PC-9 (cell line): Measurements from ENCODE around the gene TMEM253. TPM values are rescaled to one million over a fixed set of nuclear protein-coding genes. Genes with fewer than 3 reads are reported as not detected.

Experiments
- BruUV-seq: library from RNA; stranded (reverse); fragments of 400-500 nt; replicated peaks from 2 replicates; lab custom pipeline; 2021; lab: Mats Ljungman, UMichigan
- CTCF ChIA-PET: fragments of 300-600 bp; sonication (Branson Sonifier 250); formaldehyde crosslinking; loops from one replicate; lab custom pipeline; 2022; ENCODE audit warnings: antibody characterized with exemption; lab: Charles Lee
- POLR2A ChIA-PET: fragments of 300-600 bp; sonication (Branson Sonifier 250); formaldehyde crosslinking; loops from one replicate; lab custom pipeline; 2022; ENCODE audit warnings: antibody characterized with exemption; ENCODE audit not compliant: unreplicated experiment; lab: Charles Lee
- DNase-seq, 2 experiments: peaks; one replicate each; pipeline versions ENCODE4 v3.0.0 to v3.0.0-alpha.2; 2015 to 2022; ENCODE audit warnings: mixed read lengths in 1 of 2
- H2AFZ ChIP-seq: fragments of 200-600 bp; sonication (generic); 2 replicates; pipeline ENCODE4 v1.8.1; 2017; ENCODE audit warnings: antibody characterized with exemption
- H3F3A ChIP-seq: fragments of 200-600 bp; sonication (generic); 2 replicates; pipeline ENCODE4 v1.8.1; 2017; ENCODE audit warnings: antibody characterized with exemption, mild to moderate bottlenecking, low read depth; ENCODE audit not compliant: insufficient read depth
- H3K27ac ChIP-seq: fragments of 200-600 bp; sonication (generic); 2 replicates; pipeline ENCODE4 v1.6.1; 2016; ENCODE audit warnings: mixed run types
- H3K27me3 ChIP-seq: fragments of 200-600 bp; sonication (generic); 2 replicates; pipeline ENCODE4 v1.6.1; 2016; ENCODE audit warnings: low read depth, mixed run types; ENCODE audit not compliant: insufficient read depth
- H3K36me3 ChIP-seq: fragments of 200-600 bp; sonication (generic); 2 replicates; pipeline ENCODE4 v1.6.1; 2016; ENCODE audit warnings: low read depth, mixed run types
- H3K4me1 ChIP-seq: fragments of 200-600 bp; sonication (generic); replicated peaks from 2 replicates; pipeline ENCODE4 v1.6.1; 2016; ENCODE audit warnings: mixed run types; ENCODE audit not compliant: insufficient read depth
- H3K4me2 ChIP-seq: fragments of 200-600 bp; sonication (generic); 2 replicates; pipeline ENCODE4 v1.6.1; 2017; ENCODE audit warnings: mixed run types
- H3K4me3 ChIP-seq: fragments of 200-600 bp; sonication (generic); 2 replicates; pipeline ENCODE4 v1.6.1; 2016; ENCODE audit warnings: mixed run types
- H3K79me2 ChIP-seq: fragments of 200-600 bp; sonication (generic); 2 replicates; pipeline ENCODE4 v1.6.1; 2017; ENCODE audit warnings: low read depth, mixed run types
- H3K9me2 ChIP-seq: fragments of 200-600 bp; sonication (generic); 2 replicates; pipeline ENCODE4 v1.8.1; 2017; ENCODE audit warnings: mild to moderate bottlenecking; ENCODE audit not compliant: insufficient read depth
- H3K9me3 ChIP-seq: fragments of 200-600 bp; sonication (generic); 2 replicates; pipeline ENCODE4 v1.8.1; 2016; ENCODE audit warnings: low read depth; ENCODE audit not compliant: insufficient read depth
- H4K20me1 ChIP-seq: fragments of 200-600 bp; sonication (generic); 2 replicates; pipeline ENCODE4 v1.8.1; 2017; ENCODE audit not compliant: insufficient read depth
- EZH2 ChIP-seq: fragments of 200-600 bp; sonication (generic); IDR thresholded peaks from 2 replicates; pipeline ENCODE4 v1.8.0; 2017; ENCODE audit warnings: antibody characterized with exemption, low read depth
- intact Hi-C: fragments of 100-400 bp; cut with micrococcal nuclease; formaldehyde crosslinking; loops from one replicate; pipeline ENCODE4 v1.10.0; 2022; ENCODE audit not compliant: unreplicated experiment
- total RNA-seq: library from RNA; stranded (reverse); gene quantifications from 2 replicates; pipeline ENCODE4 v1.2.3, GENCODE V29; 2021
- TF ChIP-seq, protein P1 (sequence below): fragments of 200-600 bp; sonication (generic); conservative IDR thresholded peaks from 2 replicates; pipeline ENCODE4 v1.6.1; 2017; ENCODE audit warnings: mixed run types, antibody characterized with exemption, mild to moderate bottlenecking, moderate library complexity

TMEM253 gene
- total RNA-seq, 1 experiment from 2014 or later, result 1.4 TPM

DNA sequence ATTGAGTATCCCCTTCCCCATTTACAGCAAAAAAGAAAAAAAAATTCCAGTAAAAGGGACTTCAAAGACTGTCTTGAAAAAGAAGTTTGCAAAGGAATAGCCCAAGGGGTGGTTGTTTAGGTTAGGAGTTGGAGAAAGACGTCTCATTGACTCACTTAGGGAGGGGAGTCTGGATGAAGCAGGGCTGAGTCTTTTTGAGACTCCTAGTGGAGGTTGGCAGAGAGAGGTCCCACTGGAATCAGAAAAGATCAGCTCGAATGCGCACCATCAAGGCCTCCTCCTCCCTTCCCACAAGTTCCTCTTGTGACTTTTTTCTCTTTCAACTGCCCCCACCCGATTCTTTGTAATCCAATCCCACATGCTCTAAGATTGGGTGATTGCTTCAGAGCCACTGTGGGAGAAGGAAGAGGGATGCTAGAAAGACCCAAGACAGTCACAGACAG, 28.8 kb upstream of the TMEM253 start:
- Histone ChIP-seq H3F3A (no peaks in the 10 kb centered on the region), H3K79me2 (no peaks in the 10 kb centered on the region), H2AFZ (no peak overlapping the region), H3K4me1 (no peaks in the 10 kb centered on the region), H4K20me1 (no peaks in the 10 kb centered on the region), H3K27me3 (no peaks in the 10 kb centered on the region; the same call in none of the 2 replicates), H3K9me3 (no peaks in the 10 kb centered on the region), H3K9me2 (no peaks in the 10 kb centered on the region), H3K4me2 (peak overlapping the region; percentile 83), H3K27ac (no peak overlapping the region), H3K36me3 (no peaks in the 10 kb centered on the region), H3K4me3 (peak overlapping the region; percentile 64; the same call in 1 of the 2 replicates)
- intact Hi-C loops, result no loop called here
- no peak for DNase-seq
- POLR2A ChIA-PET, result interaction anchor here (0.6 to 0.7 kb wide), 3 partner anchors 55 to 165 kb away, joined by 5 to 16 read pairs (median 16); no protein-coding TSS in a partner anchor
- BruUV-seq, result TSS peak; percentile 39
- no peak for TF ChIP-seq EZH2
- TF ChIP-seq, protein P1, sequence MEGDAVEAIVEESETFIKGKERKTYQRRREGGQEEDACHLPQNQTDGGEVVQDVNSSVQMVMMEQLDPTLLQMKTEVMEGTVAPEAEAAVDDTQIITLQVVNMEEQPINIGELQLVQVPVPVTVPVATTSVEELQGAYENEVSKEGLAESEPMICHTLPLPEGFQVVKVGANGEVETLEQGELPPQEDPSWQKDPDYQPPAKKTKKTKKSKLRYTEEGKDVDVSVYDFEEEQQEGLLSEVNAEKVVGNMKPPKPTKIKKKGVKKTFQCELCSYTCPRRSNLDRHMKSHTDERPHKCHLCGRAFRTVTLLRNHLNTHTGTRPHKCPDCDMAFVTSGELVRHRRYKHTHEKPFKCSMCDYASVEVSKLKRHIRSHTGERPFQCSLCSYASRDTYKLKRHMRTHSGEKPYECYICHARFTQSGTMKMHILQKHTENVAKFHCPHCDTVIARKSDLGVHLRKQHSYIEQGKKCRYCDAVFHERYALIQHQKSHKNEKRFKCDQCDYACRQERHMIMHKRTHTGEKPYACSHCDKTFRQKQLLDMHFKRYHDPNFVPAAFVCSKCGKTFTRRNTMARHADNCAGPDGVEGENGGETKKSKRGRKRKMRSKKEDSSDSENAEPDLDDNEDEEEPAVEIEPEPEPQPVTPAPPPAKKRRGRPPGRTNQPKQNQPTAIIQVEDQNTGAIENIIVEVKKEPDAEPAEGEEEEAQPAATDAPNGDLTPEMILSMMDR, result no peak
- CTCF ChIA-PET, result interaction anchor here (0.6 to 1.2 kb wide), 5 partner anchors 24 to 365 kb away, joined by 3 to 7 read pairs (median 5); partner anchors contain the start of gene RNASE1

DNA sequence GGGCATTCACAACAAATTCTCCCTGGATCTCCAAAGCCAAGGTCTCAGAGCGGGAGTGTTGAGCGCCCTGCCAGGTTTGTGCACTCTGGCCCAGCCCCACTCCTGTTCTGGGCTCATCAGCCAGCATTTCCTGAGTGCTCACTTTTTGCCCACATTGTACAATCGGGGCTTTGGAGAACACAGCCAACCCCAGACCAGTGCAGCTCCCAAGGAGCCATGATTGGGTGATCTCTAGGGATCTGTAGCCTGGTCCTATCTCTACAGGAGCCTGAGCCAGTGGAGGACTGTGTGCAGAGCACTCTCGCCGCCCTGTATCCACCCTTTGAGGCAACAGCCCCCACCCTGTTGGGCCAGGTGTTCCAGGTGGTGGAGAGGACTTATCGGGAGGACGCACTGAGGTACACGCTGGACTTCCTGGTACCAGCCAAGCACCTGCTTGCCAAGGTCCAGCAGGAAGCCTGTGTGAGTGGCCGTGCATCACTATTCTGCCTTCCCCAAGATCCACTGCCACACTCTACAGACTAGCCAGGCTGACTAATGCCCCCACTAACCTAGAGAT, 28.0 kb upstream of the TMEM253 start:
- intact Hi-C loops, result no loop called here
- no peaks in the 10 kb centered on the region for H3K9me3 ChIP-seq
- no peak overlapping the region for H3K4me2 ChIP-seq
- no peaks in the 10 kb centered on the region for H3K79me2 ChIP-seq
- BruUV-seq, result no TSS peak
- H2AFZ ChIP-seq, result no peak overlapping the region
- no peak overlapping the region for H3K4me3 ChIP-seq
- no peaks in the 10 kb centered on the region for H3K4me1 ChIP-seq
- no peaks in the 10 kb centered on the region for H3K9me2 ChIP-seq
- no peaks in the 10 kb centered on the region; the same call in 1 of the 2 replicates for H3K27me3 ChIP-seq
- no peak for DNase-seq
- CTCF ChIA-PET, result no interaction called here
- H3F3A ChIP-seq, result no peaks in the 10 kb centered on the region
- POLR2A ChIA-PET, result no interaction called here
- no peaks in the 10 kb centered on the region for H4K20me1 ChIP-seq
- H3K36me3 ChIP-seq, result no peaks in the 10 kb centered on the region
- H3K27ac ChIP-seq, result no peak overlapping the region
- TF ChIP-seq, protein P1, result no peak
- no peak for TF ChIP-seq EZH2

DNA sequence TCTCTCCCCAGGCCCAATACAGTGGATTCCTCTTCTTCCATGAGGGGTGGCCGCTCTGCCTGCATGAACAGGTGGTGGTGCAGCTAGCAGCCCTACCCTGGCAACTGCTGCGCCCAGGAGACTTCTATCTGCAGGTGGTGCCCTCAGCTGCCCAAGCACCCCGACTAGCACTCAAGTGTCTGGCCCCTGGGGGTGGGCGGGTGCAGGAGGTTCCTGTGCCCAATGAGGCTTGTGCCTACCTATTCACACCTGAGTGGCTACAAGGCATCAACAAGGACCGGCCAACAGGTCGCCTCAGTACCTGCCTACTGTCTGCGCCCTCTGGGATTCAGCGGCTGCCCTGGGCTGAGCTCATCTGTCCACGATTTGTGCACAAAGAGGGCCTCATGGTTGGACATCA, 26.9 kb upstream of the TMEM253 start:
- TF ChIP-seq, protein P1, result no peak
- TF ChIP-seq EZH2, result no peak
- no peaks in the 10 kb centered on the region for H4K20me1 ChIP-seq
- intact Hi-C loops, result no loop called here
- ChIA-PET CTCF (no interaction called here), POLR2A (no interaction called here)
- H3K4me2 ChIP-seq, result no peak overlapping the region
- no peak overlapping the region for H3K27ac ChIP-seq
- no peaks in the 10 kb centered on the region for H3K36me3 ChIP-seq
- H3K4me1 ChIP-seq, result no peaks in the 10 kb centered on the region
- no peaks in the 10 kb centered on the region; the same call in 1 of the 2 replicates for H3K27me3 ChIP-seq
- H3K79me2 ChIP-seq, result no peaks in the 10 kb centered on the region
- H3K9me3 ChIP-seq, result no peaks in the 10 kb centered on the region
- H2AFZ ChIP-seq, result no peak overlapping the region
- no peaks in the 10 kb centered on the region for H3F3A ChIP-seq
- no peaks in the 10 kb centered on the region for H3K9me2 ChIP-seq
- no peak for DNase-seq
- no TSS peak for BruUV-seq
- H3K4me3 ChIP-seq, result no peak overlapping the region
